GM12801 (cell line): ENCODE results near the gene C1GALT1C1L.

Source experiments
- TF ChIP-seq, protein P1 (sequence below): IDR thresholded peaks from one replicate; pipeline ENCODE4 v1.5.1; 2011; ENCODE audit warnings: control low read depth; ENCODE audit not compliant: insufficient read length; ENCODE audit errors: extremely low read depth

C1GALT1C1L gene

DNA sequence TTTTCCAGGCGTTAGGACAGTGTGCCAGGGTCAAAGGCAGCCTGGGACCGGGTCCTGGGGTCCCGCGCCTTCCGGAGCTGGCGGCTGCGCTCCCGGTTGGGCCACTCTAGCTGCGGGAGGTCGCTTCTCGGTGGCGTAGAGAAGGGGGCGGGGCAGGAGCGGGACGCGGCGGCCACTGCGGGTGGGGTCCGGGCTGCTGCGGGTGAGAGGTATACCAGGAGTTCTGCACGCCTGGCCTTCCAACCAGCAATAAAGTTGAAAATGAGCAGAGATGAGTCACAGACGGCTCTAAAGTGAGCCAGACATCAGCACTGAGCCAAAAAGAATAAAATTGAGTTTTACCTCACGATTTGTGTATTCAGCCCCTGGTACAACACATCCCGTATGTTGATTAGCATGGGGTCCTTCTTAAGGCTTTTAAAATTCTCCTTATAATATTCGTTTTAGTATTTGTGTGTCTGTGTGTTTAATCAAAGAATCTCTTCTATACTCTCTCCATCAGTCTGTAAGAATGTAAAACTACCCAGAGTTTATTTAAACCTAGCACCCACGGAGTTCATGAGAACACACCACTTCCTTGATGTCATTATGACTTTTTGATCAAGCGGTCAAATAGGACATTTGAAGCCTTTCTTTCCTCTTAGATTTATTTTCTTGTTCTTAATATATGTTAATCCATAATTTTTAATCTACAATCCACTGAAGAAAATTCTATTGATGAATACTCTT, at the start of gene C1GALT1C1L:
Gene C1GALT1C1L (minus strand): TSS at position 108 of the 729 bp plus-strand sequence. CDS start 107 bp downstream, at position 1.
- TF ChIP-seq, protein P1, sequence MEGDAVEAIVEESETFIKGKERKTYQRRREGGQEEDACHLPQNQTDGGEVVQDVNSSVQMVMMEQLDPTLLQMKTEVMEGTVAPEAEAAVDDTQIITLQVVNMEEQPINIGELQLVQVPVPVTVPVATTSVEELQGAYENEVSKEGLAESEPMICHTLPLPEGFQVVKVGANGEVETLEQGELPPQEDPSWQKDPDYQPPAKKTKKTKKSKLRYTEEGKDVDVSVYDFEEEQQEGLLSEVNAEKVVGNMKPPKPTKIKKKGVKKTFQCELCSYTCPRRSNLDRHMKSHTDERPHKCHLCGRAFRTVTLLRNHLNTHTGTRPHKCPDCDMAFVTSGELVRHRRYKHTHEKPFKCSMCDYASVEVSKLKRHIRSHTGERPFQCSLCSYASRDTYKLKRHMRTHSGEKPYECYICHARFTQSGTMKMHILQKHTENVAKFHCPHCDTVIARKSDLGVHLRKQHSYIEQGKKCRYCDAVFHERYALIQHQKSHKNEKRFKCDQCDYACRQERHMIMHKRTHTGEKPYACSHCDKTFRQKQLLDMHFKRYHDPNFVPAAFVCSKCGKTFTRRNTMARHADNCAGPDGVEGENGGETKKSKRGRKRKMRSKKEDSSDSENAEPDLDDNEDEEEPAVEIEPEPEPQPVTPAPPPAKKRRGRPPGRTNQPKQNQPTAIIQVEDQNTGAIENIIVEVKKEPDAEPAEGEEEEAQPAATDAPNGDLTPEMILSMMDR, result no peak

DNA sequence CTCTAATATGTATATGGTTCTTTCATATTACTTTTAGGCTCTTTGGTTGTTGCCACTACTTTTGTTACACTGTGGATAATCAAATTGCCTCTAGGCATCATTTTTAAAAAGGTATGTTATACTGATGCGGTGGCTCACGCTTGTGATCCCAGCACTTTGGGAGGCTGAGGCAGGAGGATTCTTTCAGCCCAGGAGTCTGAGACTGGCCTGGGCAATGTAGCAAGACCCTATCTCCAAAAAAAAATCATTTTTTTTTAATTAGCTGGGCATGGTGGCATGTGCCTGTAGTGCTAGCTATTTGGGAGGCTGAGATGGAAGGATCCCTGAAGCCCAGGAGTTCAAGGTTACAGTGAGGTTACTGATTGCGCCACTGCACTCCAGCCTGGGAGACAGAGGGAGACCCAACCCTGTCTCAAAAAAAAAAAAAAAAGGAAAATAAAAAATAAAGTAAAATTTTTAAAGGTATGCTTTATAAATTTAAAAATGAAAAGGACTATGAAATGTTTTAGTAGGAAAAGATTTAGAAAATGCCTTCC, 49.5 kb upstream of the C1GALT1C1L start:
- TF ChIP-seq, protein P1, result no peak

DNA sequence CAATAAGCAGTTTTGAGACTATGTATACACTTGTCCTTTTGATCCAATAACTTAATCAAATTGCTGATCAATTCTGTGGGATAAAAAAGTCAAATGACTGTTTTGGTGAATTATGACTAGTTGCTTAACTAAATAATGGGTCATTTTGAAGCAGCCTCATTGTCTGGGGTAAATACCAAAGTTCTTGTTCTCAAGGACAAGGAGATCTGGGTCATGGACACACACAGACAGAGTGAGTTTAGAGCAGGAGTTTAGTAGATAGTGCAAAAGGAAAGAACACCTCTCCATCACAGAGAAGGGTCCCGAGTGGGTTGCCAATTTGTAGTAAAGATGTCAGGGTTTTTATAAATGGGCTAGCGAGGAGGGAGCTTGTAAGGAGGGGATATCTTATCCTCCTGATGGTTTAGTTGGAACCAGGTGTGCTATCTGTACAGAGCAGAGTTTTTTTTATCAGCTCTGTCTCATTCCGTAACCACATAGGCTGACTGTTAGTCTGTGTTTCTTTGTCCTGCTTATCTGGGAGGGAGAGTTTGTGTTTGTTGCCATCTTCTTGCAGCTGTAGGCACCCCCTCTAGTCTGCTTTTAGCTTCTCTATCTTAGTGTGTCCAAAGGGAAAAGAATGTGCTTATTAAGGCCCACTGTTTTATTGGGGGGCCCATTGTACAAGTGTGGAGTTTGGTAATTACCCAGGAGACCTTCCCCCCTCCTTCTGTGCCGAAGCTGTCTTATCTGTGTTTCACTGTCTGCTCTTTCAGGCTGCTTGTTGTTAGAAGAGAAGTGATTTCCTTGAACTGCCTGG, 48.7 kb upstream of the C1GALT1C1L start:
- TF ChIP-seq, protein P1, result no peak

DNA sequence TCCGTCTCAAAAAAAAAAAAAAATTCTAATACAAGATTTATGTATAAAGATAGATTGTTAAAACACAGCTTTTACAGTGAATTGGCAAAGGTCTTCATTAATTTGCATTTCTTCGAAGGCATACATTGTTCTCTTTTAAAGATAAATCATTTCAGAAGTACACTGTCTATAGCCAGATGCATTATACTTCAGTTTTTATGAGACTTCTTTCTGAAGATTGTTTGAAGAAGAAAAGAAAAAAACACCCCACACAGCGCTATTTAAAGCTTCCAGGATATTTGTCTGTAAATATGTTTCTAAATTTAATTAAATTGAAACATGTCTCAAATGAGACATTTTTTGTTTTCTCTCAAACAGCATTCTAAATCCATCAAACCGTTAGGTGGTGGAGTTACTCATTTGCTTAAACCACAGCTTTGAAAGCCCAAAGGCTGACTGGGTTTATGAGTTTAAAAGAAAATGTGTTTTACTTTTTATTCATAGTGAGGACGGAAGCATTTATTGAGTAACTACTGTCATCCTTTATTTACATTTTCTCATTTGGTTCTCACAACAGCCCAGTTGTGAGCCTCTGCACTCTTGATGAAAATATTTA, 42.4 kb upstream of the C1GALT1C1L start:
- TF ChIP-seq, protein P1, result no peak

DNA sequence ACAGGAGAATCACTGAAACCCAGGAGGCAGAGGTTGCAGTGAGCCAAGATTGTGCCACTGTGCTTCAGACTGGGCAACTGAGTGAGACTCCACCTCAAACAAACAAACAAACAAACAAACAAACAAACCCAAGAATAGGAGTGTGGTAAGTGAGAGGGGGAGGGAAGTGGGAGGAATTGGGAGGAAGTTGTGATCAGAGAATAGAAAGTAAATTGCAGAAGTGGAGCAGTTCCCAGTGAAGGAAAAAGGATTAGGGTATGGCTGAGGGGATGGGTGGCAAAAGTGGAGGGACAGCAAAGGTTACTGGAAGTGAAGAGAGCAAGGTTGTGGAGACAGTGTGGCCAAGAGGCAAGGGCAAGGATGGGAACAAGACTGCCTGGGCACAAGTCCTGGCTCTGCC, 41.1 kb upstream of the C1GALT1C1L start:
- TF ChIP-seq, protein P1, result no peak

DNA sequence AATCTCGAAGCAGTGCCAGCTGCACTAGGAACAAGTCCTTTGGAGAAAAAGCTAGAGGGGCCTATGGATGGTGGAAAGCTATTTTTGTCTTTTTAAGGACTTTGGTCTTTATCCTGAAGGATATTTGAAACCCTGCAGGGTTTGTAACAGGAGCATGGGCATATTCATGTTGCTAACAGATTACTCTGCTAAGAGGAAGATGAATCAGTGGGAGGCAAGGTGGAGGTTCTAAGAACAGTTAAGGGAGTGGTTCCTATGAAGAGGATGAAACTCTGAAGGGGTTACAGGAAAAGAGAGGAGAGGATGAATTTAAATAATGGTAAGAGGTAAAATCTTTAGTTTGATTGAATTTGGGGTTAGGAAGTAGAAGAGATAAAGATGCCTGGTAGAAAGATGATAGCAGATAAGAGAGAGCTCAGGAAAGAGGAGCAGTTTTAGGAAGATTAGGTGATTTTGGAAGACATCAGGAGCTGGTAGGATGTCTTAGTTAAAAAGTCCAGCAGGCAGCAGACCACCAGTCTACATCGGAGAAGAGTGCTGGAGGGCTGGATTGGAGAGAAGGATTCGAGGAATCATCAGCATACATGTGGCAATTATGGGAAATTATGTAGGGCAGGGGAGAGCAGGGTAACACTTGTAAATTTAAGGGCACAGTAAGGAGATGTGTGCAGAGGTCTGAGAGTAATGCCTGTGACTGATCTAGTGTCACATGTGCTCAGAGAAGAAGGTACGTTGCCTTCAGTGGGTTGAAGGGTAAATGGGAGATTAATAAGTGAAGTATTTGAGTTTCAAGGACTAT, 39.3 kb upstream of the C1GALT1C1L start:
- TF ChIP-seq, protein P1, result no peak
